Measurements from ENCODE around the gene TMEM181. TPM values are rescaled to one million over a fixed set of nuclear protein-coding genes. Genes with fewer than 3 reads are reported as not detected.

The TMEM181 gene
- total and polyA plus RNA-seq, 2 experiments from 2014 or later, result 11.9 to 25.2 TPM

GRCh38 chr6:158564243-158565121, 4.6 kb downstream of the TMEM181 start:
- no peaks in the 10 kb centered on the region for H3K9me3 Mint-ChIP-seq
- H3F3A ChIP-seq (replicated peaks; ENCODE audit: low read depth), result peaks cover 5% of the 10 kb centered on the region; the same call in 1 of the 2 replicates
- H3K27me3 ChIP-seq (ENCODE audit: insufficient read depth), result no peaks in the 10 kb centered on the region
- peaks cover 2% of the 10 kb centered on the region; the same call in 2 of the 3 replicates for H3K36me3 Mint-ChIP-seq (ENCODE audit: low read depth)
- H3K4me1 ChIP-seq (ENCODE audit: insufficient read depth), result peaks cover 10% of the 10 kb centered on the region; the same call in 1 of the 2 replicates
- no peak overlapping the region for H3K27ac Mint-ChIP-seq
- no peak overlapping the region for H3K4me2 ChIP-seq
- H3K4me3 ChIP-seq, result no peak overlapping the region
- no peak for TF ChIP-seq EZH2phosphoT487 (IDR thresholded peaks at IDR 0.05; ENCODE audit: unreplicated experiment)
- TF ChIP-seq STAT1 (IDR thresholded peaks at IDR 0.05; ENCODE audit: unreplicated experiment), result no peak
- no peak for TF ChIP-seq ZNF114 (CRISPR knock-in tag; IDR thresholded peaks at IDR 0.05)
- no peak for TF ChIP-seq ZNF462 (CRISPR knock-in tag; IDR thresholded peaks at IDR 0.05)
- no peak for TF ChIP-seq CTCF (conservative IDR thresholded peaks at IDR 0.05; ENCODE audit: low read depth in 2 of 2)
- TF ChIP-seq POLR2AphosphoS5 (IDR thresholded peaks at IDR 0.05; ENCODE audit: low read depth), result no peak
- no peak for TF ChIP-seq ZNF331 (CRISPR knock-in tag; IDR thresholded peaks at IDR 0.05; ENCODE audit: low read depth)
- no peak for TF ChIP-seq JUNB (IDR thresholded peaks at IDR 0.05; ENCODE audit: unreplicated experiment)
- no peak for TF ChIP-seq ETS1 (IDR thresholded peaks at IDR 0.05)
- TF ChIP-seq NANOG (IDR thresholded peaks at IDR 0.05; ENCODE audit: borderline replicate concordance), result no peak
- TF ChIP-seq REST (IDR thresholded peaks at IDR 0.05; ENCODE audit: unreplicated experiment), result no peak
- no peak overlapping the region for H3K4me3 Mint-ChIP-seq
- H3K27me3 Mint-ChIP-seq (ENCODE audit: insufficient read depth, low read depth, poor library complexity), result peaks cover 12% of the 10 kb centered on the region
- H3K79me2 ChIP-seq (replicated peaks; ENCODE audit: insufficient read depth), result peaks cover 89% of the 10 kb centered on the region
- H3K4me1 Mint-ChIP-seq, result peaks cover 44% of the 10 kb centered on the region
- no peak overlapping the region for H2AFZ ChIP-seq
- no peaks in the 10 kb centered on the region for H3K9me2 ChIP-seq (ENCODE audit: insufficient read depth)
- H3K27ac ChIP-seq (ENCODE audit: low read depth), result no peak overlapping the region
- ATAC-seq (no peak), DNase-seq (ENCODE audit: low spot score) (no peak)
- H4K20me1 ChIP-seq (replicated peaks; ENCODE audit: insufficient read depth), result peaks cover 48% of the 10 kb centered on the region
- no peaks in the 10 kb centered on the region for H3K36me3 ChIP-seq (ENCODE audit: insufficient read depth)

Measured in GM23338 (cell line).